ENCODE measurements around the gene SRPK3.
"Not testable (repeated sequence)": the region's sequence is repeated elsewhere in the genome, so short reads cannot be mapped to it uniquely, and the experiment has no call there.

- not testable (repeated sequence) for TF ChIP-seq GABPA, POLR2AphosphoS5 (IDR thresholded peaks at IDR 0.05; ENCODE audit: low read depth)
- TF ChIP-seq, protein P1, sequence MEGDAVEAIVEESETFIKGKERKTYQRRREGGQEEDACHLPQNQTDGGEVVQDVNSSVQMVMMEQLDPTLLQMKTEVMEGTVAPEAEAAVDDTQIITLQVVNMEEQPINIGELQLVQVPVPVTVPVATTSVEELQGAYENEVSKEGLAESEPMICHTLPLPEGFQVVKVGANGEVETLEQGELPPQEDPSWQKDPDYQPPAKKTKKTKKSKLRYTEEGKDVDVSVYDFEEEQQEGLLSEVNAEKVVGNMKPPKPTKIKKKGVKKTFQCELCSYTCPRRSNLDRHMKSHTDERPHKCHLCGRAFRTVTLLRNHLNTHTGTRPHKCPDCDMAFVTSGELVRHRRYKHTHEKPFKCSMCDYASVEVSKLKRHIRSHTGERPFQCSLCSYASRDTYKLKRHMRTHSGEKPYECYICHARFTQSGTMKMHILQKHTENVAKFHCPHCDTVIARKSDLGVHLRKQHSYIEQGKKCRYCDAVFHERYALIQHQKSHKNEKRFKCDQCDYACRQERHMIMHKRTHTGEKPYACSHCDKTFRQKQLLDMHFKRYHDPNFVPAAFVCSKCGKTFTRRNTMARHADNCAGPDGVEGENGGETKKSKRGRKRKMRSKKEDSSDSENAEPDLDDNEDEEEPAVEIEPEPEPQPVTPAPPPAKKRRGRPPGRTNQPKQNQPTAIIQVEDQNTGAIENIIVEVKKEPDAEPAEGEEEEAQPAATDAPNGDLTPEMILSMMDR (IDR thresholded peaks at IDR 0.05; ENCODE audit: insufficient read depth, low read length), result not testable (repeated sequence)
- TF ChIP-seq, protein P2, sequence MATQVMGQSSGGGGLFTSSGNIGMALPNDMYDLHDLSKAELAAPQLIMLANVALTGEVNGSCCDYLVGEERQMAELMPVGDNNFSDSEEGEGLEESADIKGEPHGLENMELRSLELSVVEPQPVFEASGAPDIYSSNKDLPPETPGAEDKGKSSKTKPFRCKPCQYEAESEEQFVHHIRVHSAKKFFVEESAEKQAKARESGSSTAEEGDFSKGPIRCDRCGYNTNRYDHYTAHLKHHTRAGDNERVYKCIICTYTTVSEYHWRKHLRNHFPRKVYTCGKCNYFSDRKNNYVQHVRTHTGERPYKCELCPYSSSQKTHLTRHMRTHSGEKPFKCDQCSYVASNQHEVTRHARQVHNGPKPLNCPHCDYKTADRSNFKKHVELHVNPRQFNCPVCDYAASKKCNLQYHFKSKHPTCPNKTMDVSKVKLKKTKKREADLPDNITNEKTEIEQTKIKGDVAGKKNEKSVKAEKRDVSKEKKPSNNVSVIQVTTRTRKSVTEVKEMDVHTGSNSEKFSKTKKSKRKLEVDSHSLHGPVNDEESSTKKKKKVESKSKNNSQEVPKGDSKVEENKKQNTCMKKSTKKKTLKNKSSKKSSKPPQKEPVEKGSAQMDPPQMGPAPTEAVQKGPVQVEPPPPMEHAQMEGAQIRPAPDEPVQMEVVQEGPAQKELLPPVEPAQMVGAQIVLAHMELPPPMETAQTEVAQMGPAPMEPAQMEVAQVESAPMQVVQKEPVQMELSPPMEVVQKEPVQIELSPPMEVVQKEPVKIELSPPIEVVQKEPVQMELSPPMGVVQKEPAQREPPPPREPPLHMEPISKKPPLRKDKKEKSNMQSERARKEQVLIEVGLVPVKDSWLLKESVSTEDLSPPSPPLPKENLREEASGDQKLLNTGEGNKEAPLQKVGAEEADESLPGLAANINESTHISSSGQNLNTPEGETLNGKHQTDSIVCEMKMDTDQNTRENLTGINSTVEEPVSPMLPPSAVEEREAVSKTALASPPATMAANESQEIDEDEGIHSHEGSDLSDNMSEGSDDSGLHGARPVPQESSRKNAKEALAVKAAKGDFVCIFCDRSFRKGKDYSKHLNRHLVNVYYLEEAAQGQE (IDR thresholded peaks at IDR 0.05; ENCODE audit: insufficient replicate concordance, low read depth), result not testable (repeated sequence)
These were observed 38.7 kb upstream of the SRPK3 start for GRCh38 chrX:153742111-153742510.
